SU-DHL-6 (cell line): ENCODE data around the gene ADGRD2.

Experiments
- EZH2phosphoT487 ChIP-seq: fragments of 200-600 bp; sonication (generic), shearing (Covaris generic); conservative IDR thresholded peaks from 2 replicates; pipeline ENCODE4 v1.6.1; 2018; ENCODE audit warnings: mild to moderate bottlenecking, antibody characterized with exemption, low read length, moderate library complexity, mixed read lengths
- TF ChIP-seq, protein P1 (sequence below): fragments of 200-600 bp; sonication (generic); IDR thresholded peaks from one replicate; pipeline ENCODE4 v1.5.1; 2017; ENCODE audit warnings: antibody characterized with exemption, mild to moderate bottlenecking, low read length, moderate library complexity; ENCODE audit not compliant: insufficient read depth, poor library complexity, severe bottlenecking

DNA sequence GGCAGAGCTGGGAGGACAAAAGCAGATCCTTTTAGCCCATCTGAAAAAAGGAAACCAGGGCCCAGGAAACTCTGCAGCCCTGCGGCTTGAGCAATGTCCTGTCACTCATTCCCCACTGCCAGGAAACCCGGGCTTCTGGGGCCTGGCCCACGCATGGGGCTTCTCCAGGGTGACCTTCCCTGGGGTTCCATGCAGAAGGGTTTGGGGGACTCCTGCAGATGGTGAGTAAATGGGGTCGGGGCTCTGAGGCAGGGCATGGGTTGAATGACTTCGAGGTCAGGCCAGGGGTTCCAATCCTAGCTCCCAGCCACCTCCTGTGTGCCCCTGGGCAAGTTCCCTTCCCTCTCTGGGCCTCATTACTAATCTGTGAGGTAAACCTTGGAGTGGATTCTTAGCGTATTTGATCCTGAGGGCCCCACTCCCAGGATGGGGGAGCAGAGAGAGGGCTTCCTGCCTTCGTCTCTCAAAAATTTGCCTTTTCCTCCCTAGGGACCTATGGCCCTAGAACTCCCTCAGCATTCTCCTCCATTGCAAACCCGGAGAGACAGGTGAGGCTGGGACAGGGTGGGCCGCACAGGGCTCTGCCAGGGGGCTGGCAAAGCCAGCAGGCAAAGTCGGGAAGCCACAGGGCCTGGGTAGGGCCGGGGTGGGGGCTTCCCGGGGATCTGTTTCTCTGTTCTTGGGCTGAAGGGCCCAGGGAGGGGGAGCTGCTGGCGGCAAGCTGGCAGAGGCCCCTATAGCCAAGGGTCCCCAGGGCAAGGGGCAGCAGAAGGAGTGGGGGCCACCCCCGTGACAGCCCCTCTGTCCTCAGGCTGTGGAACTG lies 25.8 kb downstream of the ADGRD2 start:
- TF ChIP-seq EZH2phosphoT487 = no peak
- TF ChIP-seq, protein P1, sequence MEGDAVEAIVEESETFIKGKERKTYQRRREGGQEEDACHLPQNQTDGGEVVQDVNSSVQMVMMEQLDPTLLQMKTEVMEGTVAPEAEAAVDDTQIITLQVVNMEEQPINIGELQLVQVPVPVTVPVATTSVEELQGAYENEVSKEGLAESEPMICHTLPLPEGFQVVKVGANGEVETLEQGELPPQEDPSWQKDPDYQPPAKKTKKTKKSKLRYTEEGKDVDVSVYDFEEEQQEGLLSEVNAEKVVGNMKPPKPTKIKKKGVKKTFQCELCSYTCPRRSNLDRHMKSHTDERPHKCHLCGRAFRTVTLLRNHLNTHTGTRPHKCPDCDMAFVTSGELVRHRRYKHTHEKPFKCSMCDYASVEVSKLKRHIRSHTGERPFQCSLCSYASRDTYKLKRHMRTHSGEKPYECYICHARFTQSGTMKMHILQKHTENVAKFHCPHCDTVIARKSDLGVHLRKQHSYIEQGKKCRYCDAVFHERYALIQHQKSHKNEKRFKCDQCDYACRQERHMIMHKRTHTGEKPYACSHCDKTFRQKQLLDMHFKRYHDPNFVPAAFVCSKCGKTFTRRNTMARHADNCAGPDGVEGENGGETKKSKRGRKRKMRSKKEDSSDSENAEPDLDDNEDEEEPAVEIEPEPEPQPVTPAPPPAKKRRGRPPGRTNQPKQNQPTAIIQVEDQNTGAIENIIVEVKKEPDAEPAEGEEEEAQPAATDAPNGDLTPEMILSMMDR = no peak
